GM13977 (cell line): Measurements from ENCODE around the gene PRSS50.
"Not testable (repeated sequence)": the region's sequence is repeated elsewhere in the genome, so short reads cannot be mapped to it uniquely, and the experiment has no call there.

Experiments used
- DNase-seq: peaks from one replicate; pipeline ENCODE4 v3.0.0; 2012; ENCODE audit warnings: low spot score
- CTCF ChIP-seq: IDR thresholded peaks from 2 replicates; pipeline ENCODE4 v1.5.1; 2012; ENCODE audit warnings: mild to moderate bottlenecking, control low read depth; ENCODE audit not compliant: insufficient read depth; ENCODE audit errors: extremely low read depth, missing control alignments
- in situ Hi-C: fragments of 300-500 bp; cut with MboI; formaldehyde crosslinking; loops from one replicate; pipeline ENCODE4 v1.12.0; 2022; ENCODE audit warnings: low sequenced_read_pairs, low pct_unique_long_range_greater_than_20kb, mixed read lengths, inconsistent platforms; ENCODE audit not compliant: unreplicated experiment

Gene PRSS50

GRCh38 chr3:46705022-46705530 is 12.6 kb downstream of the PRSS50 start:
- in situ Hi-C loops: no loop called here
- TF ChIP-seq CTCF: peak; percentile 98
- peak; percentile 86 for DNase-seq

- in situ Hi-C loops, DNase-seq: not testable (repeated sequence)
Measured at GRCh38 chr3:46704346-46704745, 13.3 kb downstream of the PRSS50 start.

GRCh38 chr3:46703013-46703520 is 14.6 kb downstream of the PRSS50 start:
- DNase-seq: no peak
- in situ Hi-C loops: no loop called here
- no peak for TF ChIP-seq CTCF

- no peak for TF ChIP-seq CTCF
- no peak for DNase-seq
- in situ Hi-C loops: no loop called here
Measured at GRCh38 chr3:46702246-46703012, 15.2 kb downstream of the PRSS50 start.

- no peak for DNase-seq
- TF ChIP-seq CTCF: no peak
Measured at GRCh38 chr3:46701181-46701939, 16.3 kb downstream of the PRSS50 start, which contains the start of gene TMIE. TSS of gene TMIE (plus strand) at chr3:46701392. CDS start at chr3:46701488, 96 bp downstream.

GRCh38 chr3:46700772-46701171 is 16.9 kb downstream of the PRSS50 start:
- in situ Hi-C loops: no loop called here
- no peak for TF ChIP-seq CTCF
- DNase-seq: no peak

More at GRCh38 chr3:46701181-46701939, 16.3 kb downstream of the PRSS50 start, which contains the start of gene TMIE:
- in situ Hi-C loops: no loop called here
